Measurements from ENCODE around the gene PLCH1.

PLCH1 gene

GRCh38 chr3:155744626-155745324 is at the start of gene PLCH1:
Gene PLCH1, minus strand, starts transcription at chr3:155745071. Its CDS starts 40,847 bp downstream, at chr3:155704224.
- no peak for DNase-seq

GRCh38 chr3:155792532-155792931 is 47.7 kb upstream of the PLCH1 start:
- no peak for DNase-seq

- no peak for DNase-seq
These were observed 46.3 kb upstream of the PLCH1 start for GRCh38 chr3:155791190-155791589.

- DNase-seq = no peak
These were observed 45.5 kb upstream of the PLCH1 start for GRCh38 chr3:155790272-155790925.

- no peak for DNase-seq
These were observed 40.9 kb upstream of the PLCH1 start for GRCh38 chr3:155785662-155786295.

- no peak for DNase-seq
These were observed 37.6 kb upstream of the PLCH1 start for GRCh38 chr3:155782390-155782953.

GRCh38 chr3:155780291-155780690 is 35.4 kb upstream of the PLCH1 start:
- DNase-seq = no peak

- no peak for DNase-seq
These were observed 33.6 kb upstream of the PLCH1 start for GRCh38 chr3:155778462-155778861.

- no peak for DNase-seq
These were observed 27.9 kb upstream of the PLCH1 start for GRCh38 chr3:155772801-155773200.

- no peak for DNase-seq
These were observed 26.3 kb upstream of the PLCH1 start for GRCh38 chr3:155771126-155771525.

- no peak for DNase-seq
These were observed 21.3 kb upstream of the PLCH1 start for GRCh38 chr3:155766206-155766605.

- DNase-seq = no peak
These were observed 19.1 kb upstream of the PLCH1 start for GRCh38 chr3:155763870-155764463.

- DNase-seq = no peak
These were observed 15.8 kb upstream of the PLCH1 start for GRCh38 chr3:155760653-155761052.

GRCh38 chr3:155757577-155757976 is 12.7 kb upstream of the PLCH1 start:
- DNase-seq = no peak

- DNase-seq = no peak
These were observed 8.3 kb upstream of the PLCH1 start for GRCh38 chr3:155753038-155753639.

GRCh38 chr3:155748611-155749365 is 3.9 kb upstream of the PLCH1 start:
- no peak for DNase-seq

GRCh38 chr3:155747946-155748290 is 3.0 kb upstream of the PLCH1 start:
- no peak for DNase-seq

GRCh38 chr3:155747286-155747945 is 2.5 kb upstream of the PLCH1 start:
- no peak for DNase-seq

GRCh38 chr3:155746703-155747102 is 1.8 kb upstream of the PLCH1 start:
- DNase-seq = no peak

GRCh38 chr3:155745795-155746550 is 1.1 kb upstream of the PLCH1 start:
- no peak for DNase-seq

All from NCI-H226 (cell line).